EL (cell line): ENCODE results near the gene KRTAP1-3.
"Not testable (repeated sequence)": the region's sequence is repeated elsewhere in the genome, so short reads cannot be mapped to it uniquely, and the experiment has no call there.

Source experiments
- DNase-seq: peaks from one replicate; pipeline ENCODE4 v3.0.0-alpha.2; 2016

Gene KRTAP1-3

GRCh38 chr17:41054025-41054424 lies 19.4 kb upstream of the KRTAP1-3 start:
- no peak for DNase-seq

GRCh38 chr17:41052566-41052965 lies 17.9 kb upstream of the KRTAP1-3 start:
- peak; percentile 73 for DNase-seq

GRCh38 chr17:41049110-41049509 lies 14.4 kb upstream of the KRTAP1-3 start:
- DNase-seq = peak; percentile 95

GRCh38 chr17:41048441-41048840 lies 13.8 kb upstream of the KRTAP1-3 start:
- DNase-seq = peak; percentile 95

DNA sequence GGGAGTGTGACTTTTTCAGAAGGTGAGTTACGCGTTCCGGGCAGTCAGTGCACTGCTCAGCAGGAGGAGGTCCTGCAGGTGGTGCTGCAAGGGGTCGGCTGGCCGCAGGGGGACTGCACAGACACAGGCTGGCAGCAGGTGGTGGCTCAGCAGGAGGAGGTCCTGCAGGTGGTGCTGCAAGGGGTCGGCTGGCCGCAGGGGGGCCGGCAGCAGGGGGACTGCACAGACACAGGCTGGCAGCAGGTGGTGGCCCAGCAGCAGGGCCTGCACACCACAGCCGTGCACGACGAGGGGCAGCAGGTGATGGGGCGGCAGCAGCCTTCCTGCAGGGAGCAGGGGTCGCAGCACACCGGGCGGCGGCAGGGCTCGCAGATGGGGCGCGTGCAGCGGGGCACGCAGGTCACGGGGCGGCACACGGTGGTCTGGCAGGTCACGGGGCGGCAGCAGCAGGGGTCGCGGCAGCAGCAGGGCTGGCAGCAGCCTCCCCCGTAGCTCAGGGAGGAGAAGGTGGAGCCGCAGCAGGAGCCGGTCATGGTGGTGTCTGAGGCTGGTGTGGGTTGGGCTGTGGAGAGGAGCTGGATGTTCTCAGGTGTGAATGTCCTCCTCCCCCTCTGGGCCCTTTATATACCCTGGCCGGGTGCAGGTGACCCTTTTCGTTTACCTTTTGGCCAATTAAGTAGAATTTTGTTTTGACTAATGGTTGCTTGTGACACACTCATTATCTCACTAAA lies 12.2 kb upstream of the KRTAP1-3 start, which contains the start of gene KRTAP2-1:
TSS of gene KRTAP2-1 (minus strand) at position 582 of the 731 bp plus-strand sequence. CDS start at position 533, 49 bp downstream.
- DNase-seq = not testable (repeated sequence)

DNA sequence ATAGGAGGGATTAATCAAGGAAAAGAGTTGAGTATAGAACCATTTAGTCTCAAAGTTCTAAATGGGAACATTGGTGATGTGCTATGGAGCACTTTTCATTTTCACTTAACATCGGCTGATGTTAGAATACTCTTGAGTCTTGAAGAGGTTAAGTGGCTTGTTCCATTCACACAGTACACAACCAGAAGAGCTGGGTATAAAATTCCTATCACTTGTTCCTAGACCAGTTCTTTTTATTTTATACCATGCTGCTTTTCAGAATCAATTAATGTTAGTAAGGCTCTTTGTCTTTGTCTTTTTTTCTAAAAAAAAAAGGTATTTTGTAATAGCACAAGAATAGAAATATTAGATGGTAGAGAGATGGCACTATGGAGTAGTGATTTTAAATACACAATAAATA lies 8.3 kb upstream of the KRTAP1-3 start:
- no peak for DNase-seq

- DNase-seq = not testable (repeated sequence)
Measured at GRCh38 chr17:41040783-41041571, 6.3 kb upstream of the KRTAP1-3 start, which contains the start of gene KRTAP1-1. TSS of gene KRTAP1-1 (minus strand) at chr17:41041450. CDS start at chr17:41041397, 53 bp downstream.

- DNase-seq = no peak
Measured at GRCh38 chr17:41037853-41038350, 3.2 kb upstream of the KRTAP1-3 start.

GRCh38 chr17:41029633-41030245 lies 4.9 kb downstream of the KRTAP1-3 start, which contains the start of gene KRTAP1-4:
TSS of gene KRTAP1-4 (minus strand) at chr17:41030195. CDS start at chr17:41030078, 117 bp downstream.
- no peak for DNase-seq

GRCh38 chr17:41026715-41027471 lies 7.8 kb downstream of the KRTAP1-3 start, which contains the start of gene KRTAP1-5:
TSS of gene KRTAP1-5 (minus strand) at chr17:41027208. CDS start at chr17:41027155, 53 bp downstream.
- peak; percentile 90 for DNase-seq

DNA sequence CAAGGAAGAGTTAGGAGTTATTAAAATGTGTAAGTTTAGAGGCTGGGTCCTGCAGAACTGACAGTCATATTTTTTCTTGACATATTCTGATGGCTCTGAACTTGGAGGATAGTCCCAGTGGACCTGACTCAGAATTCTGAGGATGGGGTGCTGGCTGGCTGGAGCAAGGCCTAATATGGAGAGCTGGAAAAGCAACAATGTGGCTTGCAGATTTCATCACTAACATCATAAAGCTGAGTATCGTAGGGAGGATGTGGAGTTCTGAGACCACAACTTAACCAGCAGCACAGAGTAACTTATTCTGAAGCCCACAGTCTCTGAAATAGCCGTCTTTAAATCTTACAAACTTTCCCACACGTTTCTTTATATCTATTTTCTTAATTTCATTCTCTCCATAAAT lies 10.0 kb downstream of the KRTAP1-3 start:
- DNase-seq = no peak

- DNase-seq = peak; percentile 32
Measured at GRCh38 chr17:41020336-41020735, 14.3 kb downstream of the KRTAP1-3 start.

- DNase-seq = no peak
Measured at GRCh38 chr17:41019415-41019814, 15.3 kb downstream of the KRTAP1-3 start.

DNA sequence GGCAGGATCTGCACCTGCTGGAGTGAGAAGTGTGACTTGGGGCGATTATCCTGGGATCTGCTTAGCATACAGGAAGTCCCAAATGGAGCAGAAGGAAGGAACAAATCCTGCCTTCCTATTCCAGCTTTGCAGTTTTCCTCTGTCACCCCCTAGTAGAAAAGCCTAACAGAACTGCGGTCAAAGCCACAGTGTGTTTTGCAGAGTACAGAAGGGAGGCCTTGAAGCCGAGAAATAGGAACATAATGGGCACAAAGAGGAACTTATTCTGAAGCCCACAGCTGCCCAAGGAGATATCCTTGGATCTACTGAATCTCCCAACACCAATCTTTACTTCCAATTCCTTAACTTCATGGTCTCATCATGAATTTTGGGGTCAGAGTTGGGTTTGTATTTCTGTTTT lies 16.1 kb downstream of the KRTAP1-3 start:
- DNase-seq = no peak

DNA sequence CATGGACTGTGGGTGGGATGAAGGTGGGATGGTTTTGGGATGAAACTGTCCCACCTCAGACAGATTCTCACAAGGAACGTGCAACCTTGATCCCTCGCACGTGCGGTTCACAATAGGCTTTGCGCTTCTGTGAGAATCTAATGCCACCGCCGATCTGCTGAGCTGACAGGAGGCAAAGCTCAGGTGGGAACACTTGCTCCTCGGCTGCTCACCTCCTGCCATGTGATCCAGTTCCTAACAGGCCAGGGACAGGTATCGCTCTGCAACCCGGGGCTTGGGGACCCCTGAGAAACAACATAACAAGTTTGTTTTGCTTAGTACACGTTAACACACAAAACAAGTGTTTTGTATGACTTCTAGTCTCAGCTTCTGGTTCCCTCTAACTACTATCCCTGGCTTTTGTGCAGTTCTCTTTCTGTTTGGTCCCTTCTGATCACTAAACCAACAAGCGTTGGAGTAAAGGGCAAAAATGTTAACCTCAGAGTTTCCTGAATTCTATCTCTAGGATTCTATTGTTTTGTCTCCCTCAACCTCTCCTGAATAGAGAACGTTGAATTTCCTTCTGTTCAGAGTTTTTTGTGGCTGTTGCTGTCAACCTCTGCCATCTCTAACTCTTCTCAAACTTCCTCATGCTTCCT lies 18.0 kb downstream of the KRTAP1-3 start:
- no peak for DNase-seq

GRCh38 chr17:41015454-41015853 lies 19.2 kb downstream of the KRTAP1-3 start:
- no peak for DNase-seq

GRCh38 chr17:41013606-41014005 lies 21.1 kb downstream of the KRTAP1-3 start:
- DNase-seq = peak; percentile 51

GRCh38 chr17:41013181-41013580 lies 21.5 kb downstream of the KRTAP1-3 start:
- peak; percentile 70 for DNase-seq

- DNase-seq = no peak
Measured at GRCh38 chr17:41012326-41013120, 22.2 kb downstream of the KRTAP1-3 start.

- DNase-seq = no peak
Measured at GRCh38 chr17:41010441-41010840, 24.2 kb downstream of the KRTAP1-3 start.

DNA sequence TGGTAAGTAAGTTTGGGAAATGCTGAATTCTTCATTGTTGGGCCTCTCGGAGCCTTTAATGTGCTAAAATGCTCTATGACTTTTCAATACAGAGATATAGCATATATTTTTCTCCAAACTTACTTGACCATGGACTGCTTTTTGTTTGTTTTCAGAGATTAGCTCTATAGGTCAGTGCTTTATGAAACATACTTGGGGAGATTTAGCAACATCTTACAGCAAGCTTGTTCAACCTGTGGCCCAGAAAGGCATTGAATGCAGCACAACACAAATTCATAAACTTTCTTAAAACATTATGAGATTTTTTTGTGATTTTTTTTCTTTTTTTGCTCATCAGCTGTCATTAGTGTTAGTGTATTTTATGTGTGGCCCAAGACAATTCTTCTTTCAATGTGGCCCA lies 24.7 kb downstream of the KRTAP1-3 start:
- no peak for DNase-seq
